ENCODE data around the gene SFI1.

Gene SFI1

GRCh38 chr22:31604137-31604705, 107.9 kb downstream of the SFI1 start:
- Histone ChIP-seq H3K4me1 (ENCODE audit: control insufficient read depth, insufficient read depth, low read length, poor library complexity, severe bottlenecking) (no peaks in the 10 kb centered on the region), H3K27ac (ENCODE audit: insufficient read depth, low read length, poor library complexity, severe bottlenecking) (no peak overlapping the region), H3K9me3 (ENCODE audit: control insufficient read depth, low read length) (no peaks in the 10 kb centered on the region), H3K4me3 (ENCODE audit: insufficient read depth, low read depth, low read length, poor library complexity, severe bottlenecking) (no peak overlapping the region), H3K27me3 (replicated peaks; ENCODE audit: control insufficient read depth, insufficient read depth, low read length, poor library complexity, severe bottlenecking) (no peaks in the 10 kb centered on the region), H3K36me3 (ENCODE audit: control insufficient read depth, insufficient read depth, low read length) (peaks cover 59% of the 10 kb centered on the region)
- no peak for DNase-seq

GRCh38 chr22:31604746-31605705, 108.7 kb downstream of the SFI1 start:
- Histone ChIP-seq H3K27ac (ENCODE audit: insufficient read depth, low read length, poor library complexity, severe bottlenecking) (no peak overlapping the region), H3K4me3 (ENCODE audit: insufficient read depth, low read depth, low read length, poor library complexity, severe bottlenecking) (no peak overlapping the region), H3K4me1 (ENCODE audit: control insufficient read depth, insufficient read depth, low read length, poor library complexity, severe bottlenecking) (no peaks in the 10 kb centered on the region), H3K9me3 (ENCODE audit: control insufficient read depth, low read length) (no peaks in the 10 kb centered on the region), H3K27me3 (replicated peaks; ENCODE audit: control insufficient read depth, insufficient read depth, low read length, poor library complexity, severe bottlenecking) (no peaks in the 10 kb centered on the region), H3K36me3 (ENCODE audit: control insufficient read depth, insufficient read depth, low read length) (peaks cover 65% of the 10 kb centered on the region)
- DNase-seq, result no peak

- no peaks in the 10 kb centered on the region for H3K27me3 ChIP-seq (replicated peaks; ENCODE audit: control insufficient read depth, insufficient read depth, low read length, poor library complexity, severe bottlenecking)
- no peak overlapping the region for H3K4me3 ChIP-seq (ENCODE audit: insufficient read depth, low read depth, low read length, poor library complexity, severe bottlenecking)
- DNase-seq, result no peak
- H3K9me3 ChIP-seq (ENCODE audit: control insufficient read depth, low read length), result no peaks in the 10 kb centered on the region
- no peaks in the 10 kb centered on the region for H3K4me1 ChIP-seq (ENCODE audit: control insufficient read depth, insufficient read depth, low read length, poor library complexity, severe bottlenecking)
- peaks cover 75% of the 10 kb centered on the region for H3K36me3 ChIP-seq (ENCODE audit: control insufficient read depth, insufficient read depth, low read length)
- H3K27ac ChIP-seq (ENCODE audit: insufficient read depth, low read length, poor library complexity, severe bottlenecking), result no peak overlapping the region
Measured at GRCh38 chr22:31605851-31606585, 109.7 kb downstream of the SFI1 start.

GRCh38 chr22:31607696-31608095, 111.4 kb downstream of the SFI1 start:
- Histone ChIP-seq H3K27ac (ENCODE audit: insufficient read depth, low read length, poor library complexity, severe bottlenecking) (no peak overlapping the region), H3K27me3 (replicated peaks; ENCODE audit: control insufficient read depth, insufficient read depth, low read length, poor library complexity, severe bottlenecking) (no peaks in the 10 kb centered on the region), H3K36me3 (ENCODE audit: control insufficient read depth, insufficient read depth, low read length) (peaks cover 78% of the 10 kb centered on the region), H3K4me3 (ENCODE audit: insufficient read depth, low read depth, low read length, poor library complexity, severe bottlenecking) (no peak overlapping the region), H3K4me1 (ENCODE audit: control insufficient read depth, insufficient read depth, low read length, poor library complexity, severe bottlenecking) (no peaks in the 10 kb centered on the region), H3K9me3 (ENCODE audit: control insufficient read depth, low read length) (no peaks in the 10 kb centered on the region)
- no peak for DNase-seq

- H3K36me3 ChIP-seq (ENCODE audit: control insufficient read depth, insufficient read depth, low read length), result peaks cover 61% of the 10 kb centered on the region
- no peak for DNase-seq
- no peaks in the 10 kb centered on the region for H3K9me3 ChIP-seq (ENCODE audit: control insufficient read depth, low read length)
Measured at GRCh38 chr22:31609716-31610115, 113.4 kb downstream of the SFI1 start.

GRCh38 chr22:31610611-31611010, 114.3 kb downstream of the SFI1 start:
- Histone ChIP-seq H3K4me3 (ENCODE audit: insufficient read depth, low read depth, low read length, poor library complexity, severe bottlenecking) (no peak overlapping the region), H3K27me3 (replicated peaks; ENCODE audit: control insufficient read depth, insufficient read depth, low read length, poor library complexity, severe bottlenecking) (no peaks in the 10 kb centered on the region), H3K4me1 (ENCODE audit: control insufficient read depth, insufficient read depth, low read length, poor library complexity, severe bottlenecking) (no peaks in the 10 kb centered on the region), H3K9me3 (ENCODE audit: control insufficient read depth, low read length) (no peaks in the 10 kb centered on the region), H3K36me3 (ENCODE audit: control insufficient read depth, insufficient read depth, low read length) (peaks cover 52% of the 10 kb centered on the region), H3K27ac (ENCODE audit: insufficient read depth, low read length, poor library complexity, severe bottlenecking) (no peak overlapping the region)
- DNase-seq, result no peak

More at GRCh38 chr22:31609716-31610115, 113.4 kb downstream of the SFI1 start:
- H3K27me3 ChIP-seq (replicated peaks; ENCODE audit: control insufficient read depth, insufficient read depth, low read length, poor library complexity, severe bottlenecking), result no peaks in the 10 kb centered on the region
- no peaks in the 10 kb centered on the region for H3K4me1 ChIP-seq (ENCODE audit: control insufficient read depth, insufficient read depth, low read length, poor library complexity, severe bottlenecking)
- no peak overlapping the region for H3K27ac ChIP-seq (ENCODE audit: insufficient read depth, low read length, poor library complexity, severe bottlenecking)
- H3K4me3 ChIP-seq (ENCODE audit: insufficient read depth, low read depth, low read length, poor library complexity, severe bottlenecking), result no peak overlapping the region

- Histone ChIP-seq H3K4me1 (ENCODE audit: control insufficient read depth, insufficient read depth, low read length, poor library complexity, severe bottlenecking) (no peaks in the 10 kb centered on the region), H3K4me3 (ENCODE audit: insufficient read depth, low read depth, low read length, poor library complexity, severe bottlenecking) (no peak overlapping the region), H3K27me3 (replicated peaks; ENCODE audit: control insufficient read depth, insufficient read depth, low read length, poor library complexity, severe bottlenecking) (no peaks in the 10 kb centered on the region), H3K27ac (ENCODE audit: insufficient read depth, low read length, poor library complexity, severe bottlenecking) (no peak overlapping the region), H3K36me3 (ENCODE audit: control insufficient read depth, insufficient read depth, low read length) (peaks cover 46% of the 10 kb centered on the region), H3K9me3 (ENCODE audit: control insufficient read depth, low read length) (no peaks in the 10 kb centered on the region)
- no peak for DNase-seq
Measured at GRCh38 chr22:31611061-31611760, 114.9 kb downstream of the SFI1 start.

- H3K9me3 ChIP-seq (ENCODE audit: control insufficient read depth, low read length), result no peaks in the 10 kb centered on the region
- no peak overlapping the region for H3K4me3 ChIP-seq (ENCODE audit: insufficient read depth, low read depth, low read length, poor library complexity, severe bottlenecking)
- no peaks in the 10 kb centered on the region for H3K4me1 ChIP-seq (ENCODE audit: control insufficient read depth, insufficient read depth, low read length, poor library complexity, severe bottlenecking)
- H3K27me3 ChIP-seq (replicated peaks; ENCODE audit: control insufficient read depth, insufficient read depth, low read length, poor library complexity, severe bottlenecking), result no peaks in the 10 kb centered on the region
- DNase-seq, result no peak
- no peak overlapping the region for H3K27ac ChIP-seq (ENCODE audit: insufficient read depth, low read length, poor library complexity, severe bottlenecking)
- peaks cover 47% of the 10 kb centered on the region for H3K36me3 ChIP-seq (ENCODE audit: control insufficient read depth, insufficient read depth, low read length)
Measured at GRCh38 chr22:31612891-31613285, 116.6 kb downstream of the SFI1 start.

GRCh38 chr22:31613286-31613903, 117.1 kb downstream of the SFI1 start:
- Histone ChIP-seq H3K27me3 (replicated peaks; ENCODE audit: control insufficient read depth, insufficient read depth, low read length, poor library complexity, severe bottlenecking) (no peaks in the 10 kb centered on the region), H3K27ac (ENCODE audit: insufficient read depth, low read length, poor library complexity, severe bottlenecking) (no peak overlapping the region), H3K4me1 (ENCODE audit: control insufficient read depth, insufficient read depth, low read length, poor library complexity, severe bottlenecking) (no peaks in the 10 kb centered on the region), H3K36me3 (ENCODE audit: control insufficient read depth, insufficient read depth, low read length) (peaks cover 47% of the 10 kb centered on the region), H3K9me3 (ENCODE audit: control insufficient read depth, low read length) (no peaks in the 10 kb centered on the region), H3K4me3 (ENCODE audit: insufficient read depth, low read depth, low read length, poor library complexity, severe bottlenecking) (no peak overlapping the region)
- no peak for DNase-seq

Measured in effector memory CD4-positive, alpha-beta T cell (primary cell).